Endothelial cell of umbilical vein (primary cell): ENCODE data around the gene EVI2A. TPM values are rescaled to one million over a fixed set of nuclear protein-coding genes. Genes with fewer than 3 reads are reported as not detected.

Experiments used
- BruUV-seq: library from RNA; stranded (reverse); fragments of 400-500 nt; replicated peaks from 2 replicates; lab custom pipeline; 2021; lab: Mats Ljungman, UMichigan
- CTCF ChIA-PET: fragments of 300-600, 350-600 bp; sonication (Branson Sonifier 250); formaldehyde crosslinking; loops from one replicate; lab custom pipeline; 2021; ENCODE audit warnings: antibody characterized with exemption, inconsistent platforms; lab: Charles Lee
- POLR2A ChIA-PET: fragments of 300-600, 350-600 bp; sonication (Branson Sonifier 250); formaldehyde crosslinking; loops from one replicate; lab custom pipeline; 2021; ENCODE audit warnings: antibody characterized with exemption, inconsistent platforms; lab: Charles Lee
- DNase-seq: peaks from one replicate; pipeline ENCODE4 v3.0.0-alpha.2; 2011; ENCODE audit warnings: low read depth, low spot score
- FAIRE-seq: peaks from 2 replicates; lab custom pipeline; 2011; peaks lifted over from hg19 to GRCh38; lab: Jason Lieb, UNC
- H2AFZ ChIP-seq: 2 replicates; pipeline ENCODE4 v1.6.0; 2012; ENCODE audit warnings: low read depth, low read length, control low read depth, inconsistent platforms
- H3K27ac ChIP-seq: 2 replicates; pipeline ENCODE4 v1.5.1; 2011; ENCODE audit warnings: low read depth, mild to moderate bottlenecking, control low read depth, low read length, moderate library complexity; ENCODE audit not compliant: insufficient read depth
- H3K27me3 ChIP-seq, 2 experiments: 2 replicates each; pipeline versions ENCODE4 v1.6.0 to v1.6.1; 2011; ENCODE audit warnings: low read length in 2 of 2, mixed read lengths in 1 of 2; ENCODE audit not compliant: control insufficient read depth in 2 of 2, insufficient read depth in 2 of 2
- H3K36me3 ChIP-seq, 2 experiments: 2 replicates in 1 of 2; 3 replicates in 1 of 2; pipeline ENCODE4 v1.5.1; 2011; ENCODE audit warnings: low read length in 2 of 2, mild to moderate bottlenecking in 1 of 2, moderate library complexity in 1 of 2; ENCODE audit not compliant: control insufficient read depth in 2 of 2, insufficient read depth in 2 of 2; ENCODE audit errors: extremely low read depth in 1 of 2
- H3K4me1 ChIP-seq: 3 replicates; pipeline ENCODE4 v1.5.1; 2011; ENCODE audit warnings: mild to moderate bottlenecking, low read length; ENCODE audit not compliant: control insufficient read depth, insufficient read depth; ENCODE audit errors: extremely low read depth
- H3K4me2 ChIP-seq: 2 replicates; pipeline ENCODE4 v1.6.1; 2011; ENCODE audit warnings: low read length, control low read depth, mixed read lengths; ENCODE audit not compliant: insufficient read depth
- H3K4me3 ChIP-seq, 3 experiments: fragments of 200-600 bp in 1 of 3; sonication (generic), shearing (Covaris generic) in 1 of 3; replicated peaks in 1 of 3; 2 replicates each; pipeline ENCODE4 v1.5.1; 2011 to 2016; ENCODE audit warnings: control low read depth in 3 of 3, low read length in 3 of 3, mild to moderate bottlenecking in 2 of 3, inconsistent platforms in 1 of 3, low read depth in 1 of 3, moderate library complexity in 1 of 3; ENCODE audit not compliant: insufficient read depth in 1 of 3
- H3K79me2 ChIP-seq: 2 replicates; pipeline ENCODE4 v1.6.0; 2012; ENCODE audit warnings: low read length, inconsistent platforms; ENCODE audit not compliant: control insufficient read depth, insufficient read depth
- H3K9ac ChIP-seq: replicated peaks from 2 replicates; pipeline ENCODE3; 2011; ENCODE audit warnings: low read length, control low read depth; ENCODE audit not compliant: insufficient read depth; ENCODE audit errors: extremely low read depth
- H3K9me1 ChIP-seq: replicated peaks from 3 replicates; pipeline ENCODE4 v1.6.0; 2011; ENCODE audit warnings: mild to moderate bottlenecking, low read length; ENCODE audit not compliant: control insufficient read depth, insufficient read depth; ENCODE audit errors: extremely low read depth
- H3K9me3 ChIP-seq: replicated peaks from 2 replicates; pipeline ENCODE4 v1.5.1; 2012; ENCODE audit warnings: low read length, inconsistent platforms; ENCODE audit not compliant: control insufficient read depth, insufficient read depth
- H4K20me1 ChIP-seq: replicated peaks from 2 replicates; pipeline ENCODE3; 2011; ENCODE audit warnings: mild to moderate bottlenecking, low read length; ENCODE audit not compliant: control insufficient read depth, insufficient read depth; ENCODE audit errors: extremely low read depth
- EZH2 ChIP-seq: IDR thresholded peaks from 2 replicates; pipeline ENCODE4 v1.6.1; 2012; ENCODE audit warnings: borderline replicate concordance, low read depth, mild to moderate bottlenecking, moderate library complexity, low read length, inconsistent platforms; ENCODE audit not compliant: severe bottlenecking
- FOS ChIP-seq: IDR thresholded peaks from 2 replicates; pipeline ENCODE4 v1.6.1; 2011; ENCODE audit warnings: mild to moderate bottlenecking, low read length, moderate library complexity, borderline replicate concordance; ENCODE audit not compliant: insufficient read depth
- GATA2 ChIP-seq: IDR thresholded peaks from 2 replicates; pipeline ENCODE4 v1.7.0; 2011; ENCODE audit warnings: low read depth, mild to moderate bottlenecking, moderate library complexity, mixed read lengths, low read length; ENCODE audit not compliant: insufficient read length, insufficient read depth
- JUN ChIP-seq: IDR thresholded peaks from 2 replicates; pipeline ENCODE4 v1.6.1; 2011; ENCODE audit warnings: borderline replicate concordance, low read depth; ENCODE audit not compliant: insufficient read length, insufficient read depth
- MYC ChIP-seq: IDR thresholded peaks from one replicate; pipeline ENCODE4 v1.6.1; 2011; ENCODE audit warnings: mild to moderate bottlenecking, low read depth, low read length
- POLR2A ChIP-seq: IDR thresholded peaks from 2 replicates; pipeline ENCODE4 v1.6.1; 2012; ENCODE audit warnings: low read depth, mild to moderate bottlenecking, control low read depth, low read length
- POLR2AphosphoS5 ChIP-seq: IDR thresholded peaks from 2 replicates; pipeline ENCODE4 v1.6.1; 2012; ENCODE audit warnings: low read depth, mild to moderate bottlenecking, control low read depth, low read length, moderate library complexity; ENCODE audit not compliant: insufficient read depth
- dilution Hi-C: fragments of 300-500 bp; cut with MboI; formaldehyde crosslinking; loops from one replicate; pipeline ENCODE4 v1.15.0; 2019; ENCODE audit warnings: low sequenced_read_pairs; ENCODE audit not compliant: extremely low pct_ligation_motif_present
- intact Hi-C: fragments of 100-400 bp; cut with micrococcal nuclease; formaldehyde crosslinking; loops from one replicate; pipeline ENCODE4 v1.10.0; 2022
- polyA plus RNA-seq, 4 experiments: library from polyadenylated mRNA; depleted of rRNA in 3 of 4; stranded (reverse) in 3 of 4; unstranded in 1 of 4; fragments of >200 nt; gene quantifications; 2 replicates each; pipeline versions ENCODE4 v1.2.1 to v1.2.3, GENCODE V29; 2011 to 2012; ENCODE audit warnings: missing spikeins in 1 of 4
- total RNA-seq: library from RNA; stranded (reverse); gene quantifications from 2 replicates; pipeline ENCODE4 v1.2.3, GENCODE V29; 2021
- TF ChIP-seq, protein P1 (sequence below): IDR thresholded peaks from 2 replicates; pipeline ENCODE4 v1.6.1; 2011; ENCODE audit not compliant: insufficient read depth, insufficient read length
- TF ChIP-seq, protein P2 (sequence below), 2 donors: IDR thresholded peaks; 1 replicate in 1 of 2; 2 replicates in 1 of 2; pipeline ENCODE4 v1.5.1; 2011; ENCODE audit warnings: low read length in 2 of 2, mild to moderate bottlenecking in 2 of 2, moderate library complexity in 2 of 2, control low read depth in 1 of 2, inconsistent platforms in 1 of 2, low read depth in 1 of 2; ENCODE audit not compliant: insufficient read depth in 1 of 2; ENCODE audit errors: extremely low read depth in 1 of 2

Gene EVI2A
- total and polyA plus RNA-seq, 2 donors (not counting 3 experiments of a cell fraction or from before 2014, with no cell fraction given), result 0.07 to 0.22 TPM

DNA sequence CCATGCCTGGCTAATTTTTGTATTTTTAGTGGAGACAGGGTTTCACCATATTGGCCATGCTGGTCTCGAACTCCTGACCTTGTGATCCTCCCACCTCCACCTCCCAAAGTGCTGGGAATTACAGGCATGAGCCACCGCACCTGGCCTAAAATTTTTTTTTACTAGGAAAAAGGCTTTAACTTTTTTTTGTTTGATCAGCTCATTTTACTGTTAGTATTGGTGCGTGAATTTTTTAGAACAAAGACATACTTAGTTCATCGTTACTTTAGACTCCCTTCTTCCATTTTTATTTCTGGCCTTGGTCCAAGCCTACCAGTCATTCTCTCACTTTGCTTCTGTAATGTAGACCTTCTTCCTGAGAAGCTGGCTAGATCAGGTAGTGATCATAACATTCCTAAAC is 44.7 kb upstream of the EVI2A start:
- H3K9me1 ChIP-seq, result no peaks in the 10 kb centered on the region
- ChIA-PET CTCF (interaction anchor here (0.7 to 1.2 kb wide), 3 partner anchors 12 to 87 kb away, joined by 3 to 5 read pairs (median 4); no protein-coding TSS in a partner anchor), POLR2A (no interaction called here)
- no peak for TF ChIP-seq POLR2AphosphoS5
- TF ChIP-seq FOS, result no peak
- TF ChIP-seq MYC, result no peak
- no peak for TF ChIP-seq JUN
- TF ChIP-seq, protein P1, sequence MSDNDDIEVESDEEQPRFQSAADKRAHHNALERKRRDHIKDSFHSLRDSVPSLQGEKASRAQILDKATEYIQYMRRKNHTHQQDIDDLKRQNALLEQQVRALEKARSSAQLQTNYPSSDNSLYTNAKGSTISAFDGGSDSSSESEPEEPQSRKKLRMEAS, result no peak
- TF ChIP-seq, protein P2, sequence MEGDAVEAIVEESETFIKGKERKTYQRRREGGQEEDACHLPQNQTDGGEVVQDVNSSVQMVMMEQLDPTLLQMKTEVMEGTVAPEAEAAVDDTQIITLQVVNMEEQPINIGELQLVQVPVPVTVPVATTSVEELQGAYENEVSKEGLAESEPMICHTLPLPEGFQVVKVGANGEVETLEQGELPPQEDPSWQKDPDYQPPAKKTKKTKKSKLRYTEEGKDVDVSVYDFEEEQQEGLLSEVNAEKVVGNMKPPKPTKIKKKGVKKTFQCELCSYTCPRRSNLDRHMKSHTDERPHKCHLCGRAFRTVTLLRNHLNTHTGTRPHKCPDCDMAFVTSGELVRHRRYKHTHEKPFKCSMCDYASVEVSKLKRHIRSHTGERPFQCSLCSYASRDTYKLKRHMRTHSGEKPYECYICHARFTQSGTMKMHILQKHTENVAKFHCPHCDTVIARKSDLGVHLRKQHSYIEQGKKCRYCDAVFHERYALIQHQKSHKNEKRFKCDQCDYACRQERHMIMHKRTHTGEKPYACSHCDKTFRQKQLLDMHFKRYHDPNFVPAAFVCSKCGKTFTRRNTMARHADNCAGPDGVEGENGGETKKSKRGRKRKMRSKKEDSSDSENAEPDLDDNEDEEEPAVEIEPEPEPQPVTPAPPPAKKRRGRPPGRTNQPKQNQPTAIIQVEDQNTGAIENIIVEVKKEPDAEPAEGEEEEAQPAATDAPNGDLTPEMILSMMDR (IDR thresholded peaks at IDR 0.05; ENCODE audit: extremely low read depth in 1 of 2, insufficient read depth in 1 of 2, low read depth in 1 of 2, low read length in 2 of 2), result no peak
- no peak for TF ChIP-seq POLR2A
- TF ChIP-seq EZH2, result no peak
- TF ChIP-seq GATA2, result no peak
- no peak overlapping the region for H3K27ac ChIP-seq
- H3K9ac ChIP-seq, result no peak overlapping the region
- H4K20me1 ChIP-seq, result no peaks in the 10 kb centered on the region
- peaks cover 0 to 5% of the 10 kb centered on the region in 2 experiments for H3K36me3 ChIP-seq
- no peak for DNase-seq
- no peak overlapping the region for H2AFZ ChIP-seq
- no peak for FAIRE-seq
- H3K9me3 ChIP-seq, result no peaks in the 10 kb centered on the region
- BruUV-seq, result no TSS peak
- H3K79me2 ChIP-seq, result no peaks in the 10 kb centered on the region
- intact Hi-C loops, result no loop called here
- no peak overlapping the region for H3K4me2 ChIP-seq
- dilution Hi-C loops, result no loop called here
- no peaks in the 10 kb centered on the region for H3K4me1 ChIP-seq
- no peak overlapping the region for H3K4me3 ChIP-seq
- no peaks in the 10 kb centered on the region for H3K27me3 ChIP-seq
